ENCODE data around the gene XAGE1B. TPM values are rescaled to one million over a fixed set of nuclear protein-coding genes. Genes with fewer than 3 reads are reported as not detected.
"Not testable (repeated sequence)": the region's sequence is repeated elsewhere in the genome, so short reads cannot be mapped to it uniquely, and the experiment has no call there.

Gene XAGE1B
- total RNA-seq = not detected
- polyA plus RNA-seq (2013, experiment 1 of 2) = not detected
- not detected for polyA plus RNA-seq (2013, experiment 2 of 2)
- 0 to 0.06 (median 0) reads per million in 172 experiments for total RNA-seq

GRCh38 chrX:52516987-52517325, at the start of gene XAGE1B:
TSS of gene XAGE1B (minus strand) at chrX:52517063. CDS start at chrX:52515527, 1,536 bp downstream.
- H3K27ac Mint-ChIP-seq; H3K36me3 Mint-ChIP-seq (ENCODE audit: low read depth); H3K36me3 ChIP-seq (ENCODE audit: insufficient read depth, low read length); DNase-seq; H3K27ac ChIP-seq (ENCODE audit: low read depth in 1 of 2, low read length in 2 of 2); H3K27me3 ChIP-seq (ENCODE audit: control insufficient read depth in 1 of 2, insufficient read depth in 2 of 2, low read length in 2 of 2); H3K27me3 Mint-ChIP-seq; H3K4me3 ChIP-seq (ENCODE audit: low read length); intact Hi-C loops (cut with DNase I, micrococcal nuclease); CTCF ChIA-PET; POLR2A ChIA-PET; H3K4me1 Mint-ChIP-seq (ENCODE audit: low read depth); ATAC-seq (ENCODE audit: poor library complexity); H3K9me3 Mint-ChIP-seq; H3K9me3 ChIP-seq (ENCODE audit: control insufficient read depth in 1 of 2, insufficient read depth in 1 of 2, low read length in 2 of 2); H3K4me3 Mint-ChIP-seq; H3K4me1 ChIP-seq (ENCODE audit: insufficient read depth, low read length): not testable (repeated sequence)

GRCh38 chrX:52563105-52563504, 46.2 kb upstream of the XAGE1B start:
- H3K9me3 Mint-ChIP-seq = no peaks in the 10 kb centered on the region
- H3K4me1 Mint-ChIP-seq (ENCODE audit: low read depth) = no peaks in the 10 kb centered on the region
- intact Hi-C loops (cut with DNase I, micrococcal nuclease) = no loop called here
- Histone ChIP-seq H3K4me3 (ENCODE audit: low read length) (no peak overlapping the region), H3K27me3 (ENCODE audit: control insufficient read depth in 1 of 2, insufficient read depth in 2 of 2, low read length in 2 of 2) (no peaks in the 10 kb centered on the region), H3K36me3 (ENCODE audit: insufficient read depth, low read length) (no peaks in the 10 kb centered on the region), H3K27ac (ENCODE audit: low read depth in 1 of 2, low read length in 2 of 2) (no peak overlapping the region), H3K4me1 (ENCODE audit: insufficient read depth, low read length) (no peaks in the 10 kb centered on the region), H3K9me3 (ENCODE audit: control insufficient read depth in 1 of 2, insufficient read depth in 1 of 2, low read length in 2 of 2) (no peaks in the 10 kb centered on the region)
- ATAC-seq (ENCODE audit: poor library complexity) (no peak), DNase-seq (no peak)
- H3K27ac Mint-ChIP-seq = no peak overlapping the region
- no peak overlapping the region for H3K4me3 Mint-ChIP-seq
- no peaks in the 10 kb centered on the region for H3K36me3 Mint-ChIP-seq (ENCODE audit: low read depth)
- CTCF ChIA-PET = no interaction called here
- no peak for TF ChIP-seq CTCF (IDR thresholded peaks at IDR 0.05)
- peaks cover 5% of the 10 kb centered on the region for H3K27me3 Mint-ChIP-seq
- POLR2A ChIA-PET = no interaction called here

GRCh38 chrX:52558140-52558539, 41.3 kb upstream of the XAGE1B start:
- POLR2A ChIA-PET = no interaction called here
- DNase-seq (no peak), ATAC-seq (ENCODE audit: poor library complexity) (no peak)
- Mint-ChIP-seq H3K27ac (no peak overlapping the region), H3K36me3 (ENCODE audit: low read depth) (no peaks in the 10 kb centered on the region), H3K27me3 (no peaks in the 10 kb centered on the region), H3K4me1 (ENCODE audit: low read depth) (no peaks in the 10 kb centered on the region), H3K4me3 (no peak overlapping the region), H3K9me3 (no peaks in the 10 kb centered on the region)
- no peaks in the 10 kb centered on the region for H3K4me1 ChIP-seq (ENCODE audit: insufficient read depth, low read length)
- H3K4me3 ChIP-seq (ENCODE audit: low read length) = no peak overlapping the region
- H3K27ac ChIP-seq (ENCODE audit: low read depth in 1 of 2, low read length in 2 of 2) = no peak overlapping the region
- no peak for TF ChIP-seq CTCF (IDR thresholded peaks at IDR 0.05)
- no peaks in the 10 kb centered on the region for H3K9me3 ChIP-seq (ENCODE audit: control insufficient read depth in 1 of 2, insufficient read depth in 1 of 2, low read length in 2 of 2)
- CTCF ChIA-PET = no interaction called here
- H3K36me3 ChIP-seq (ENCODE audit: insufficient read depth, low read length) = no peaks in the 10 kb centered on the region
- intact Hi-C loops (cut with DNase I, micrococcal nuclease) = no loop called here
- no peaks in the 10 kb centered on the region for H3K27me3 ChIP-seq (ENCODE audit: control insufficient read depth in 1 of 2, insufficient read depth in 2 of 2, low read length in 2 of 2)

- no peaks in the 10 kb centered on the region for H3K4me1 Mint-ChIP-seq (ENCODE audit: low read depth)
- no peaks in the 10 kb centered on the region for H3K36me3 Mint-ChIP-seq (ENCODE audit: low read depth)
- ATAC-seq (ENCODE audit: poor library complexity) = no peak
- no peaks in the 10 kb centered on the region for H3K27me3 Mint-ChIP-seq
- H3K36me3 ChIP-seq (ENCODE audit: insufficient read depth, low read length) = no peaks in the 10 kb centered on the region
- H3K27ac ChIP-seq (ENCODE audit: low read depth in 1 of 2, low read length in 2 of 2) = no peak overlapping the region
- H3K9me3 ChIP-seq (ENCODE audit: control insufficient read depth in 1 of 2, insufficient read depth in 1 of 2, low read length in 2 of 2) = no peaks in the 10 kb centered on the region
- H3K9me3 Mint-ChIP-seq = no peaks in the 10 kb centered on the region
- TF ChIP-seq CTCF (IDR thresholded peaks at IDR 0.05) = no peak
- H3K4me3 Mint-ChIP-seq = no peak overlapping the region
- H3K27me3 ChIP-seq (ENCODE audit: control insufficient read depth in 1 of 2, insufficient read depth in 2 of 2, low read length in 2 of 2) = no peaks in the 10 kb centered on the region
- ChIA-PET POLR2A (no interaction called here), CTCF (no interaction called here)
- no peak overlapping the region for H3K27ac Mint-ChIP-seq
- no peaks in the 10 kb centered on the region for H3K4me1 ChIP-seq (ENCODE audit: insufficient read depth, low read length)
- intact Hi-C loops (cut with DNase I, micrococcal nuclease) = no loop called here
- DNase-seq = no peak
- no peak overlapping the region for H3K4me3 ChIP-seq (ENCODE audit: low read length)
These were observed 39.9 kb upstream of the XAGE1B start for GRCh38 chrX:52556741-52557140.
